Caco-2 (cell line): ENCODE measurements around the gene PIP4K2C. TPM values are rescaled to one million over a fixed set of nuclear protein-coding genes. Genes with fewer than 3 reads are reported as not detected.

ENCODE experiments used
- Bru-seq: library from RNA; stranded (reverse); fragments of 400-500 nt; gene quantifications from one replicate; lab custom pipeline; 2021; lab: Mats Ljungman, UMichigan
- BruChase-seq, 2 experiments: library from RNA; stranded (reverse); fragments of 400-500 nt; gene quantifications; one replicate each; lab custom pipeline; 2021; lab: Mats Ljungman, UMichigan
- BruUV-seq: library from RNA; stranded (reverse); fragments of 400-500 nt; replicated peaks from 2 replicates; lab custom pipeline; 2021; lab: Mats Ljungman, UMichigan
- CTCF ChIA-PET: fragments of 300-600 bp; sonication (Branson Sonifier 250); formaldehyde crosslinking; loops from one replicate; lab custom pipeline; 2022; ENCODE audit warnings: antibody characterized with exemption; lab: Charles Lee
- POLR2A ChIA-PET: fragments of 300-600 bp; sonication (Branson Sonifier 250); formaldehyde crosslinking; loops from one replicate; lab custom pipeline; 2022; ENCODE audit warnings: antibody characterized with exemption; lab: Charles Lee
- DNase-seq, 2 experiments: peaks; one replicate each; pipeline versions ENCODE4 v3.0.0 to v3.0.0-alpha.2; 2020 to 2022
- H3K27me3 ChIP-seq: replicated peaks from 2 replicates; pipeline ENCODE4 v1.6.0; 2011; ENCODE audit warnings: low read length; ENCODE audit not compliant: control insufficient read depth, insufficient read depth
- H3K36me3 ChIP-seq: 2 replicates; pipeline ENCODE4 v1.5.1; 2011; ENCODE audit warnings: low read length; ENCODE audit not compliant: control insufficient read depth, insufficient read depth
- H3K4me1 ChIP-seq: fragments of 250-450 bp; sonication (Bioruptor Pico); 2 replicates; pipeline ENCODE4 v1.5.1; 2020; ENCODE audit warnings: mild to moderate bottlenecking
- H3K4me3 ChIP-seq: 2 replicates; pipeline ENCODE4 v1.5.1; 2011; ENCODE audit warnings: low read depth, mild to moderate bottlenecking, control low read depth, low read length
- H3K9me3 ChIP-seq: fragments of 250-450 bp; sonication (Bioruptor Pico); 2 replicates; pipeline ENCODE4 v1.5.1; 2020; ENCODE audit warnings: mild to moderate bottlenecking, moderate library complexity
- H3K27ac Mint-ChIP-seq: one replicate; pipeline ENCODE4 v1.8.0; 2022; ENCODE audit warnings: mixed read lengths; ENCODE audit not compliant: unreplicated experiment
- H3K27me3 Mint-ChIP-seq: one replicate; pipeline ENCODE4 v1.8.0; 2022; ENCODE audit warnings: mixed read lengths; ENCODE audit not compliant: insufficient read depth, unreplicated experiment
- H3K36me3 Mint-ChIP-seq: one replicate; pipeline ENCODE4 v1.8.0; 2022; ENCODE audit warnings: mild to moderate bottlenecking, mixed read lengths; ENCODE audit not compliant: insufficient read depth, unreplicated experiment
- H3K4me1 Mint-ChIP-seq: one replicate; pipeline ENCODE4 v1.8.0; 2022; ENCODE audit warnings: low read depth, mixed read lengths; ENCODE audit not compliant: unreplicated experiment
- H3K4me3 Mint-ChIP-seq: one replicate; pipeline ENCODE4 v1.8.0; 2022; ENCODE audit warnings: mild to moderate bottlenecking, moderate library complexity, mixed read lengths; ENCODE audit not compliant: unreplicated experiment
- H3K9me3 Mint-ChIP-seq: one replicate; pipeline ENCODE4 v1.8.0; 2022; ENCODE audit warnings: mixed read lengths; ENCODE audit not compliant: unreplicated experiment
- CTCF ChIP-seq, 2 experiments: fragments of 200-600 bp in 1 of 2; IDR thresholded peaks; 1 replicate in 1 of 2; 2 replicates in 1 of 2; pipeline versions ENCODE4 v1.5.1 to v1.8.0; 2011 to 2022; ENCODE audit warnings: antibody characterized with exemption in 1 of 2, control low read depth in 1 of 2, inconsistent platforms in 1 of 2, low read depth in 1 of 2, low read length in 1 of 2, mild to moderate bottlenecking in 1 of 2, moderate library complexity in 1 of 2; ENCODE audit not compliant: insufficient read depth in 1 of 2, severe bottlenecking in 1 of 2, unreplicated experiment in 1 of 2
- intact Hi-C: fragments of 100-400 bp; cut with micrococcal nuclease; formaldehyde crosslinking; loops from one replicate; pipeline ENCODE4 v1.10.0; 2022; ENCODE audit not compliant: unreplicated experiment
- long read RNA-seq: library from polyadenylated mRNA; stranded (forward); transcript quantifications from one replicate; pipeline ENCODE4 v2.0.0, GENCODE V29; 2022
- total RNA-seq: library from RNA; stranded (reverse); gene quantifications from 2 replicates; pipeline ENCODE4 v1.2.3, GENCODE V29; 2022

PIP4K2C gene
- total RNA-seq: 42.0 and 48.0 TPM in 2 replicates
- Bru-seq, nascent RNA: percentile 76 among the genes with signal in this experiment
- BruChase-seq, experiment 1, labeled RNA remaining after a 2-hour chase: percentile 90 among the genes with signal in this experiment
- percentile 96 among the genes with signal in this experiment for BruChase-seq, experiment 2, labeled RNA remaining after a 6-hour chase
- long read RNA-seq, transcript PIP4K2C-201 (10 exons, 2,924 nt): major isoform, 60 of 78 reads
- long read RNA-seq, partial matches to known transcripts: 8 of 78 reads
- long read RNA-seq, other reads (novel, unspliced or antisense): 10 of 78 reads

DNA sequence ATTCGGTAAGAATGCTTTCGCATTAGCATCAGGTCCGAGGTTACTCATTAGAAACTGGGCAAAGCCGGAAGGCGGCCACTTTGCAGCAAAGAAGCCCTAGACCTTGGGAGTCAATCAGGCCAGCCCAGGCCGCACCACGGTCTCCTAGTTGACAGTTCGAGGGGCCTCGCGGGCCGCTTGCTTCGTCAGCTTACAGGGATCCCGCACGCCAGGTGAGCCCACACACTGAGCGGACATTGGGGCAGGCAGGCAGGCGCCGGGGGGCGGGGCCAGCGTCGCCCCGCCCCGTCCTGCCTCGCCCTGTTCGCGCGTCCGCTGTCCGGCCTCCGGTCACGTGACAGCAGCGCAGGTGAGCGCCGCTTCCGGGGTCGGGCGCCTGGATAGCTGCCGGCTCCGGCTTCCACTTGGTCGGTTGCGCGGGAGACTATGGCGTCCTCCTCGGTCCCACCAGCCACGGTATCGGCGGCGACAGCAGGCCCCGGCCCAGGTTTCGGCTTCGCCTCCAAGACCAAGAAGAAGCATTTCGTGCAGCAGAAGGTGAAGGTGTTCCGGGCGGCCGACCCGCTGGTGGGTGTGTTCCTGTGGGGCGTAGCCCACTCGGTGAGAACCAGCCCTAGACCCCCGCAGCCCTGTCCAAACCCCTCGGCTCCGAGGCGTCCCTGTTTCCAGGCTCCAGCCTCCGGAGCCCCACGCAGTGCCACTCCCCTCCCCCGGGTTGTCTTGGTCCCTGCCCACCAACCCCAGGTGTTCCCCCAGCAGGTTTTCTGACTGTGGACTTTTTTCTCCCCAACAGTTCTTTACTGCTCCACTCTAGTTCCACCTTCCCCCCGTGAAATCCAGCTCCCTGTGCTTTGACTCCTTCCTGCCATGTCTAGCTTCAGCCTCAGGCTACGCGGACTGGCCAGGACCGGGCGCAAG is at the start of gene PIP4K2C:
Gene PIP4K2C, plus strand, starts transcription at position 329 of the 918 bp plus-strand sequence. Its CDS starts 98 bp downstream, at position 427.
- Histone ChIP-seq H3K36me3 (no peaks in the 10 kb centered on the region), H3K9me3 (no peaks in the 10 kb centered on the region), H3K4me1 (peaks cover 13% of the 10 kb centered on the region; the same call in 1 of the 2 replicates), H3K4me3 (peak within 1 kb of the TSS; percentile 80), H3K27me3 (no peaks in the 10 kb centered on the region)
- no peak for TF ChIP-seq CTCF (IDR thresholded peaks at IDR 0.05; ENCODE audit: insufficient read depth in 1 of 2, low read depth in 1 of 2, low read length in 1 of 2, severe bottlenecking in 1 of 2, unreplicated experiment in 1 of 2)
- Mint-ChIP-seq H3K27ac (peak within 1 kb of the TSS; percentile 88), H3K4me3 (peak within 1 kb of the TSS; percentile 90), H3K4me1 (peaks cover 19% of the 10 kb centered on the region), H3K9me3 (no peaks in the 10 kb centered on the region), H3K27me3 (no peaks in the 10 kb centered on the region), H3K36me3 (peaks cover 24% of the 10 kb centered on the region)
- peak; percentile 87 to 90 for DNase-seq
- no TSS peak for BruUV-seq
- ChIA-PET POLR2A (no interaction called here), CTCF (interaction anchor here (0.7 to 1.5 kb wide), 4 partner anchors 8 to 145 kb away, joined by 3 to 7 read pairs (median 4); partner anchors contain the start of gene B4GALNT1)
- intact Hi-C loops: loop anchor here (1.0 kb wide), 2 partner anchors 8 to 102 kb away; no protein-coding TSS in a partner anchor

GRCh38 chr12:57541717-57542116 is 49.3 kb upstream of the PIP4K2C start:
- DNase-seq: no peak
- Mint-ChIP-seq H3K4me1 (peaks cover 10% of the 10 kb centered on the region), H3K27me3 (no peaks in the 10 kb centered on the region), H3K36me3 (peaks cover 22% of the 10 kb centered on the region), H3K4me3 (no peak overlapping the region), H3K9me3 (no peaks in the 10 kb centered on the region), H3K27ac (no peak overlapping the region)
- no TSS peak for BruUV-seq
- Histone ChIP-seq H3K4me1 (peaks cover 9% of the 10 kb centered on the region; the same call in 1 of the 2 replicates), H3K9me3 (no peaks in the 10 kb centered on the region), H3K36me3 (0 out of 2 replicates have a peak, but pooled peaks cover 1% of the 10 kb centered on the region), H3K4me3 (no peak overlapping the region), H3K27me3 (no peaks in the 10 kb centered on the region)
- ChIA-PET CTCF (no interaction called here), POLR2A (no interaction called here)
- TF ChIP-seq CTCF (IDR thresholded peaks at IDR 0.05; ENCODE audit: insufficient read depth in 1 of 2, low read depth in 1 of 2, low read length in 1 of 2, severe bottlenecking in 1 of 2, unreplicated experiment in 1 of 2): no peak
- intact Hi-C loops: no loop called here

DNA sequence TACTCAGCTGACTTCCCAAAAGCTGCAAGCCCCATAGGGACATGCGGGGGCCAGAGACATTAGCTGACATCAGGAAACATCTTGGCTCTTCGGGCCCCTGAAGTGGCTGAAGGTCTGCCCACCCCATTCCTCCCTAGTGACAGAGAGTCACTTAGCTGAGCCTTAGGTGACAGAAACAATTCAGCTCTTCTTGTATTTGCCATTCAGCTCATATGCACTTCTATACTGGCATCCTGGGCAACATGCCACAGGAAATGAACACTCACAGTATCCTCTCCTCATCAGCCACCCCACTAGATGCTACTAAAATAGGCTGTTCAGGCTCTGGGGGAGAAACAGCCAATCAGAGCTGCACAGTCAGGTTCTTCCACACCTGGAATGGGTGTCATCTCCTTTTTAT is 47.4 kb upstream of the PIP4K2C start:
- Mint-ChIP-seq H3K36me3 (peaks cover 21% of the 10 kb centered on the region), H3K4me1 (peaks cover 10% of the 10 kb centered on the region), H3K27ac (no peak overlapping the region), H3K9me3 (no peaks in the 10 kb centered on the region), H3K27me3 (peaks cover 5% of the 10 kb centered on the region), H3K4me3 (no peak overlapping the region)
- Histone ChIP-seq H3K4me1 (peaks cover 9% of the 10 kb centered on the region; the same call in 1 of the 2 replicates), H3K9me3 (no peaks in the 10 kb centered on the region), H3K27me3 (peaks cover 2% of the 10 kb centered on the region), H3K36me3 (0 out of 2 replicates have a peak, but pooled peaks cover 1% of the 10 kb centered on the region), H3K4me3 (no peak overlapping the region)
- ChIA-PET CTCF (interaction anchor here (1.0 kb wide), 1 partner anchor 40 kb away, joined by 3 read pairs; no protein-coding TSS in a partner anchor), POLR2A (interaction anchor here (0.6 kb wide), 1 partner anchor 207 kb away, joined by 3 read pairs; no protein-coding TSS in a partner anchor)
- intact Hi-C loops: no loop called here
- TF ChIP-seq CTCF (IDR thresholded peaks at IDR 0.05; ENCODE audit: insufficient read depth in 1 of 2, low read depth in 1 of 2, low read length in 1 of 2, severe bottlenecking in 1 of 2, unreplicated experiment in 1 of 2): no peak
- BruUV-seq: no TSS peak
- no peak for DNase-seq
